Measurements from ENCODE around the gene PDE6D. TPM values are rescaled to one million over a fixed set of nuclear protein-coding genes. Genes with fewer than 3 reads are reported as not detected.

The PDE6D gene
- total and polyA plus RNA-seq, 2 experiments from 2014 or later, result 22.7 to 23.3 TPM

DNA sequence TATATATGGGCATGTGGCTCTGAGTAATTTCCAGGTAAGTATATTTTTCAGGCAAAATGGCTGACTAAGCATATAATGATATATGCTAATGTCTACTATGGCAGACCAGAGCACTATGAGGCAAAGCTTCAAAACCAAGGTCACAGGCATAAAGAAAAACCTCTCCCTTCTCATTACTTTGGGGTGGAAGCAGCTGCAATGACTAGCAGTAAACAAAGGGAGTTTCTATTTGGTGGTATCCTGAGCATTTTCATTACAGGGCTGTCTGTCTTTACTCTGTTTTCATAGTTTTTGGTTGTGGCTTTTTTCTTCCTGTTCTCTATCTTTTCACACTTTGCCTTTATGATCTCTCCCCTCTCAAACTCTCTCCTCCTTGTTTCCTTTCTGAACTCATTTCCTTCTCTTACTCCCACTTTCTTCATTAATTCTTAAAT lies 15.6 kb downstream of the PDE6D start:
- H3K27me3 ChIP-seq, result no peaks in the 10 kb centered on the region
- no peak for DNase-seq (ENCODE audit: low spot score)
- H4K20me1 ChIP-seq (ENCODE audit: insufficient read depth, poor library complexity, severe bottlenecking), result no peaks in the 10 kb centered on the region
- H3K27ac ChIP-seq, result no peak overlapping the region
- no peak overlapping the region for H3K4me3 ChIP-seq
- no peaks in the 10 kb centered on the region for H3K9me3 ChIP-seq (ENCODE audit: low read depth)
- no peaks in the 10 kb centered on the region for H3K4me1 ChIP-seq (ENCODE audit: insufficient read depth)
- H3K79me2 ChIP-seq, result no peaks in the 10 kb centered on the region
- no peaks in the 10 kb centered on the region for H3K9me2 ChIP-seq (replicated peaks; ENCODE audit: insufficient read depth)
- H3K36me3 ChIP-seq (replicated peaks; ENCODE audit: insufficient read depth, low read depth), result no peaks in the 10 kb centered on the region
- TF ChIP-seq EZH2phosphoT487 (IDR thresholded peaks at IDR 0.05; ENCODE audit: low read depth, severe bottlenecking, unreplicated experiment), result no peak
- no peak for TF ChIP-seq EZH2 (IDR thresholded peaks at IDR 0.05; ENCODE audit: borderline replicate concordance)
- TF ChIP-seq, protein P1, sequence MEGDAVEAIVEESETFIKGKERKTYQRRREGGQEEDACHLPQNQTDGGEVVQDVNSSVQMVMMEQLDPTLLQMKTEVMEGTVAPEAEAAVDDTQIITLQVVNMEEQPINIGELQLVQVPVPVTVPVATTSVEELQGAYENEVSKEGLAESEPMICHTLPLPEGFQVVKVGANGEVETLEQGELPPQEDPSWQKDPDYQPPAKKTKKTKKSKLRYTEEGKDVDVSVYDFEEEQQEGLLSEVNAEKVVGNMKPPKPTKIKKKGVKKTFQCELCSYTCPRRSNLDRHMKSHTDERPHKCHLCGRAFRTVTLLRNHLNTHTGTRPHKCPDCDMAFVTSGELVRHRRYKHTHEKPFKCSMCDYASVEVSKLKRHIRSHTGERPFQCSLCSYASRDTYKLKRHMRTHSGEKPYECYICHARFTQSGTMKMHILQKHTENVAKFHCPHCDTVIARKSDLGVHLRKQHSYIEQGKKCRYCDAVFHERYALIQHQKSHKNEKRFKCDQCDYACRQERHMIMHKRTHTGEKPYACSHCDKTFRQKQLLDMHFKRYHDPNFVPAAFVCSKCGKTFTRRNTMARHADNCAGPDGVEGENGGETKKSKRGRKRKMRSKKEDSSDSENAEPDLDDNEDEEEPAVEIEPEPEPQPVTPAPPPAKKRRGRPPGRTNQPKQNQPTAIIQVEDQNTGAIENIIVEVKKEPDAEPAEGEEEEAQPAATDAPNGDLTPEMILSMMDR (IDR thresholded peaks at IDR 0.05; ENCODE audit: poor library complexity), result no peak
- H3K4me2 ChIP-seq, result no peak overlapping the region
- H2AFZ ChIP-seq, result no peak overlapping the region

DNA sequence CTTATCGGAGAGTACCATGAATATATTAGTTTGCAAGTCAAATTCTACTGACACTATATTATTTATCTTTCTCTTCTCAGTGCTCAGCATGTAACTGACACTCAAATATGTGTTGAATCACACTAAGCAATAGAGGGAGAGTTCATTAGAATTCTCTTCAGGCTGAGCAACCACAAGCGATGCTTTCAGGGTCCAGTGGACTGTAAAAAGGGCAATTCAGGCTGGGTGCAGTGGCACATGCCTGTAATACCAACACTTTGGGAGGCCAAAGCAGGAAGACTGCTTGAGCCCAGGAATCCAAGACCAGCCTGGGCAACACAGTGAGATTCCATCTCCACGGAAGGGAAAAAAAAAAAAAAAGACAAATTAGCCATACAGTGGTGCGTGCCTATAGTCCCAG lies 16.3 kb downstream of the PDE6D start:
- 95% methylated on average over 4 of the region's 4 CpGs for WGBS (ENCODE audit: low lambda C conversion rate, missing lambda C conversion rate)
- H3K9me3 ChIP-seq (ENCODE audit: low read depth), result no peaks in the 10 kb centered on the region
- no peaks in the 10 kb centered on the region for H3K9me2 ChIP-seq (replicated peaks; ENCODE audit: insufficient read depth)
- no peak overlapping the region for H3K4me2 ChIP-seq
- H3K4me1 ChIP-seq (ENCODE audit: insufficient read depth), result no peaks in the 10 kb centered on the region
- no peaks in the 10 kb centered on the region for H4K20me1 ChIP-seq (ENCODE audit: insufficient read depth, poor library complexity, severe bottlenecking)
- H3K79me2 ChIP-seq, result no peaks in the 10 kb centered on the region
- no peak overlapping the region for H3K27ac ChIP-seq
- no peak overlapping the region for H2AFZ ChIP-seq
- no peak for DNase-seq (ENCODE audit: low spot score)
- no peaks in the 10 kb centered on the region for H3K27me3 ChIP-seq
- H3K4me3 ChIP-seq, result no peak overlapping the region
- H3K36me3 ChIP-seq (replicated peaks; ENCODE audit: insufficient read depth, low read depth), result no peaks in the 10 kb centered on the region
- TF ChIP-seq EZH2phosphoT487 (IDR thresholded peaks at IDR 0.05; ENCODE audit: low read depth, severe bottlenecking, unreplicated experiment), result no peak
- TF ChIP-seq EZH2 (IDR thresholded peaks at IDR 0.05; ENCODE audit: borderline replicate concordance), result no peak
- TF ChIP-seq, protein P1 (IDR thresholded peaks at IDR 0.05; ENCODE audit: poor library complexity), result no peak

DNA sequence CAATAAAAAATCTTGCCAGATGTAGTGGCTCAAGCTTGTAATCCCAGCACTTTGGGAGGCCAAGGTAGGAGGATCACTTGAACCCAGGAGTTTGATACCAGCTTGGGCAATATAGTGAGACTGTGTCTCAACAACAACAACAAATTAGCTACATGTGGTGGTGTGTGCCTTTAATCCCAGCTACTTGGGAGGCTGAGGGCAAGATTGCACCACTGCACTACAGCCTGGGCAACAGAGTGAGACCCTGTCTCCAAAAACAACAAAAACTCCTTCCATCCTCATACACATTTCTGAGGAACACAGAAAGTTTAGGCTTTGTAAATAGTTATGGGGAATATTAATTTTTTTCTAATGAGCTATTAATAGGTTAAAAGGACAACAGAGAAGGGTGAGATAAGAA lies 17.0 kb downstream of the PDE6D start:
- Histone ChIP-seq H3K9me2 (replicated peaks; ENCODE audit: insufficient read depth) (no peaks in the 10 kb centered on the region), H3K4me2 (no peak overlapping the region), H3K79me2 (no peaks in the 10 kb centered on the region), H4K20me1 (ENCODE audit: insufficient read depth, poor library complexity, severe bottlenecking) (no peaks in the 10 kb centered on the region), H3K27me3 (no peaks in the 10 kb centered on the region), H2AFZ (no peak overlapping the region), H3K4me1 (ENCODE audit: insufficient read depth) (no peaks in the 10 kb centered on the region), H3K27ac (no peak overlapping the region), H3K9me3 (ENCODE audit: low read depth) (no peaks in the 10 kb centered on the region), H3K4me3 (no peak overlapping the region), H3K36me3 (replicated peaks; ENCODE audit: insufficient read depth, low read depth) (no peaks in the 10 kb centered on the region)
- no peak for DNase-seq (ENCODE audit: low spot score)
- TF ChIP-seq EZH2 (IDR thresholded peaks at IDR 0.05; ENCODE audit: borderline replicate concordance), result no peak
- TF ChIP-seq, protein P1 (IDR thresholded peaks at IDR 0.05; ENCODE audit: poor library complexity), result no peak
- no peak for TF ChIP-seq EZH2phosphoT487 (IDR thresholded peaks at IDR 0.05; ENCODE audit: low read depth, severe bottlenecking, unreplicated experiment)

DNA sequence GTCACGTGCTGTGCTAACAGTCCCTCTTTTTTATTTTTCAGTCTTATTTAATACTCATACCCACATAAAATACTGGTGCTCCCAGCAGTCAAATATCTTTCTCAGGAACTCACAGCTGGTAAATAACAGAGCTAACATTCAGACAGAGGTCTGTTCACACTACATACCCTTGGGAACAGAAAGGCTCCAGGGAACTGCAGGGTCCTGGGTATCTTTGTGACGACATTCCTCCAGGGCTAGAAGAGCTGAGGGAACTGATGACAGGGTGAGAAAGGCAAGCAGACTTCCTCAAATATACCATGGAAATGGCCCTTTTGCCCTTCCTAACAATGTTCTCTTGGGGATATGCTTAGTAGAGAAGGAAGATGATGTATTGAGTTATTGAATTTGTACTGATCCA lies 19.3 kb downstream of the PDE6D start:
- H3K4me1 ChIP-seq (ENCODE audit: insufficient read depth), result no peaks in the 10 kb centered on the region
- no peaks in the 10 kb centered on the region for H3K36me3 ChIP-seq (replicated peaks; ENCODE audit: insufficient read depth, low read depth)
- WGBS (ENCODE audit: low lambda C conversion rate, missing lambda C conversion rate), result 69% methylated on average over 2 of the region's 2 CpGs
- no peaks in the 10 kb centered on the region for H3K27me3 ChIP-seq
- TF ChIP-seq, protein P1 (IDR thresholded peaks at IDR 0.05; ENCODE audit: poor library complexity), result no peak
- TF ChIP-seq EZH2phosphoT487 (IDR thresholded peaks at IDR 0.05; ENCODE audit: low read depth, severe bottlenecking, unreplicated experiment), result no peak
- TF ChIP-seq EZH2 (IDR thresholded peaks at IDR 0.05; ENCODE audit: borderline replicate concordance), result no peak
- H2AFZ ChIP-seq, result no peak overlapping the region
- H3K4me3 ChIP-seq, result no peak overlapping the region
- no peaks in the 10 kb centered on the region for H4K20me1 ChIP-seq (ENCODE audit: insufficient read depth, poor library complexity, severe bottlenecking)
- DNase-seq (ENCODE audit: low spot score), result no peak
- no peak overlapping the region for H3K27ac ChIP-seq
- H3K79me2 ChIP-seq, result no peaks in the 10 kb centered on the region
- no peaks in the 10 kb centered on the region for H3K9me3 ChIP-seq (ENCODE audit: low read depth)
- H3K4me2 ChIP-seq, result no peak overlapping the region
- H3K9me2 ChIP-seq (replicated peaks; ENCODE audit: insufficient read depth), result no peaks in the 10 kb centered on the region

All from hepatocyte (in vitro differentiated cells).